Left ventricle myocardium inferior (tissue), 1 donor: Measurements from ENCODE around the gene SDHAF3. TPM values are rescaled to one million over a fixed set of nuclear protein-coding genes. Genes with fewer than 3 reads are reported as not detected.
A peak's percentile ranks its signal among the peaks of the same experiment; 100 is the strongest.
"Not testable (repeated sequence)": the region's sequence is repeated elsewhere in the genome, so short reads cannot be mapped to it uniquely, and the experiment has no call there.

ENCODE experiments used
- DNase-seq: peaks from one replicate; pipeline ENCODE4 v3.0.0-alpha.2; 2020
- H3K27ac ChIP-seq: fragments of 200-600 bp; replicated peaks from 2 replicates; pipeline ENCODE4 v1.8.0; 2021
- H3K27me3 ChIP-seq: fragments of 200-600 bp; 2 replicates; pipeline ENCODE4 v1.8.0; 2021; ENCODE audit warnings: low read depth
- H3K36me3 ChIP-seq: fragments of 200-600 bp; 2 replicates; pipeline ENCODE4 v1.8.0; 2021
- H3K4me1 ChIP-seq: fragments of 200-600 bp; 2 replicates; pipeline ENCODE4 v1.8.0; 2021
- H3K4me3 ChIP-seq: fragments of 200-600 bp; 2 replicates; pipeline ENCODE4 v1.8.0; 2021; ENCODE audit warnings: mild to moderate bottlenecking, moderate library complexity
- H3K9me3 ChIP-seq: fragments of 200-600 bp; replicated peaks from 2 replicates; pipeline ENCODE4 v1.8.0; 2021
- intact Hi-C: fragments of 100-400 bp; cut with micrococcal nuclease; formaldehyde crosslinking; loops from one replicate; pipeline ENCODE4 v1.11.0; 2022
- long read RNA-seq: library from polyadenylated mRNA; unstranded; transcript quantifications from one replicate; pipeline ENCODE4 v2.0.0, GENCODE V29; 2021
- total RNA-seq: library from RNA; stranded (reverse); fragmentation: NEBNext Ultra II Directional; extraction: Animal tissue kit (Norgen Biotek cat#: 25700); gene quantifications from one replicate; pipeline ENCODE4 v1.2.1, GENCODE V29; 2021
- TF ChIP-seq, protein P1 (sequence below): fragments of 200-600 bp; IDR thresholded peaks from 2 replicates; pipeline ENCODE4 v1.8.0; 2021; ENCODE audit warnings: antibody characterized with exemption, mild to moderate bottlenecking, borderline replicate concordance
- donor health status: DM: no; HTN: yes; CAD: no; lungs with severe emphysema.

SDHAF3 gene
- 20.5 TPM for total RNA-seq
- long read RNA-seq, transcript SDHAF3-202 (2 exons, 2,060 nt): major isoform, 23 of 24 reads
- long read RNA-seq, partial matches to known transcripts: 0 of 24 reads
- long read RNA-seq, other reads (novel, unspliced or antisense): 1 of 24 reads

DNA sequence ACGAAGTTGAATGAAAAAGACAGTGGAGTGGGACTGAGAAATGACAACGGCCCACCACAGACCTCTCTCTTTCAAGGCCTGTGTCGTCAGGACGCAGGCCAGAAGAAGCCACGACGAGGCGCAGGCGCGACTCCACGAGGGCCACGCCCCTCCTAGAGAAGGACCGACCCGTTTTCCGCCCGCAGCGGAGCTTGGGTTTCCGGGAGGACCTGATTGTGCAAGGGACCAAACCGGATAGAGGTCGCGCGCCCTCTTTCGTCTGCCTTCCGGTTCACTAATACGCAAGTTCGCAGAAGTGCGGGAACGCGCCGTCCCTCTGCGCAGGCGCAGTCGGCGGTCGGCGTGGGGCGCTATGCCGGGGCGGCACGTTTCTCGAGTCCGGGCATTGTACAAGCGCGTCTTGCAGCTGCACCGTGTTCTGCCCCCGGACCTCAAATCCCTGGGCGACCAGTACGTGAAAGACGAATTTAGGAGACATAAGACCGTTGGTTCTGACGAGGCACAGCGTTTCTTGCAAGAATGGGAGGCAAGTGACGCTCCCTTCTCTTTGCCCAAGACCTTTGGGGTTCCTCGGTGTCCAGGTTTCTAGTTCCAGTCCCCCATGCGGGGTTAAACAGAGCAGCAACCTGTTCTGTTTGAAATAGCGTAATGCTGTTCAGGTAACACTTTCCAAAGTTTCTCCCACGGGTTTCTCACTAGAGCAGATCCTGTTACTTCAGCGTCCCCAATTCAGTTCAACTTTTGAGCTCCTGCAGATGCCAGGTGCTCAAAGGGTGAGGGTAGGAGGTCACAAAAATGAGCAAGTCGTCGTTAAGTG lies at the start of gene SDHAF3:
TSS of gene SDHAF3 (plus strand) at position 327 of the 817 bp plus-strand sequence. CDS start at position 353, 26 bp downstream.
- TF ChIP-seq, protein P1, sequence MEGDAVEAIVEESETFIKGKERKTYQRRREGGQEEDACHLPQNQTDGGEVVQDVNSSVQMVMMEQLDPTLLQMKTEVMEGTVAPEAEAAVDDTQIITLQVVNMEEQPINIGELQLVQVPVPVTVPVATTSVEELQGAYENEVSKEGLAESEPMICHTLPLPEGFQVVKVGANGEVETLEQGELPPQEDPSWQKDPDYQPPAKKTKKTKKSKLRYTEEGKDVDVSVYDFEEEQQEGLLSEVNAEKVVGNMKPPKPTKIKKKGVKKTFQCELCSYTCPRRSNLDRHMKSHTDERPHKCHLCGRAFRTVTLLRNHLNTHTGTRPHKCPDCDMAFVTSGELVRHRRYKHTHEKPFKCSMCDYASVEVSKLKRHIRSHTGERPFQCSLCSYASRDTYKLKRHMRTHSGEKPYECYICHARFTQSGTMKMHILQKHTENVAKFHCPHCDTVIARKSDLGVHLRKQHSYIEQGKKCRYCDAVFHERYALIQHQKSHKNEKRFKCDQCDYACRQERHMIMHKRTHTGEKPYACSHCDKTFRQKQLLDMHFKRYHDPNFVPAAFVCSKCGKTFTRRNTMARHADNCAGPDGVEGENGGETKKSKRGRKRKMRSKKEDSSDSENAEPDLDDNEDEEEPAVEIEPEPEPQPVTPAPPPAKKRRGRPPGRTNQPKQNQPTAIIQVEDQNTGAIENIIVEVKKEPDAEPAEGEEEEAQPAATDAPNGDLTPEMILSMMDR: peak; percentile 11
- H3K9me3 ChIP-seq: no peaks in the 10 kb centered on the region
- H3K4me3 ChIP-seq: peak within 1 kb of the TSS; percentile 78
- no peaks in the 10 kb centered on the region for H3K36me3 ChIP-seq
- peak; percentile 97 for DNase-seq
- H3K27ac ChIP-seq: peak within 1 kb of the TSS; percentile 79
- intact Hi-C loops: no loop called here
- no peaks in the 10 kb centered on the region for H3K27me3 ChIP-seq
- peaks cover 25% of the 10 kb centered on the region for H3K4me1 ChIP-seq

DNA sequence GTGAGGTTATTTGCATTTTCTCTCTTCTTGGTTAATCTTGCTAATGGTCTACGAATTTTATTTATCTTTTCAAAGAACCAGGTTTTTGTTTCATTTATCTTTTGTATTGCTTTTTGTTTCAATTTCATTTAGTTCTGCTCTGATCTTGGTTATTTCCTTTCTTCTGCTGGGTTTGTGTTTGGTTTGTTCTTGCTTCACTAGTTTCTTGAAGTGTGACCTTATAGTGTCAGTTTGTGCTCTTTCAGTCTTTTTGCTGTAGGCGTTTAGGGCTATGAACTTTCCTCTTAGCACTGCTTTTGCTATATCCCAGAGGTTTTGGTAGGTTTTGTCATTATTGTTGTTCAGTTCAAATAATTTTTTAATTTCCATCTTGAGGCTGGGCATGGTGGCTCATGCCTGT lies 45.5 kb upstream of the SDHAF3 start:
- H3K27me3 ChIP-seq: peaks cover 19% of the 10 kb centered on the region
- H3K9me3 ChIP-seq, H3K27ac ChIP-seq, H3K36me3 ChIP-seq, H3K4me1 ChIP-seq, intact Hi-C loops, H3K4me3 ChIP-seq, DNase-seq: not testable (repeated sequence)

DNA sequence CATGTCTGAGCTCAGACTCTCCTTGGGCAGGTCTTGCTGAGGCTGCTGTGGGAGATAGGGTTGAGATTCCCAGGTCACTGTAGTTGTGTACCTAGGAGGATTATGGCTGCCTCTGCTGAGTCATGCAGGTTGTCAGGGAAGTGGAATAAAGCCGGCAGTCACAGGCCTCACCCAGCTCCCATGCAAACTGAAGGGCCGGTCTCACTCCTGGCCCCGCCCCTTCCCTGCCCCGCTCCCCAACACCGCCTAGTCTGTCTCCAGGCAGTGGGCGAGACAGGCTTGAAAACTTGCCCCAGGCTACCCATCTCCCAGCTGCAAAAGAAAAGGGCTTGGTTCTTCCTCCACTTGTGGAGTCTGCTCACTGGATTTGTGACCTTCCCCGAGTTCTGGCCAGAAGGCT lies 41.6 kb upstream of the SDHAF3 start:
- DNase-seq: no peak
- no peaks in the 10 kb centered on the region for H3K36me3 ChIP-seq
- no peaks in the 10 kb centered on the region for H3K4me1 ChIP-seq
- intact Hi-C loops: no loop called here
- no peak overlapping the region for H3K27ac ChIP-seq
- H3K4me3 ChIP-seq: no peak overlapping the region
- TF ChIP-seq, protein P1: no peak
- H3K27me3 ChIP-seq: peaks cover 45% of the 10 kb centered on the region
- peaks cover 7% of the 10 kb centered on the region for H3K9me3 ChIP-seq

DNA sequence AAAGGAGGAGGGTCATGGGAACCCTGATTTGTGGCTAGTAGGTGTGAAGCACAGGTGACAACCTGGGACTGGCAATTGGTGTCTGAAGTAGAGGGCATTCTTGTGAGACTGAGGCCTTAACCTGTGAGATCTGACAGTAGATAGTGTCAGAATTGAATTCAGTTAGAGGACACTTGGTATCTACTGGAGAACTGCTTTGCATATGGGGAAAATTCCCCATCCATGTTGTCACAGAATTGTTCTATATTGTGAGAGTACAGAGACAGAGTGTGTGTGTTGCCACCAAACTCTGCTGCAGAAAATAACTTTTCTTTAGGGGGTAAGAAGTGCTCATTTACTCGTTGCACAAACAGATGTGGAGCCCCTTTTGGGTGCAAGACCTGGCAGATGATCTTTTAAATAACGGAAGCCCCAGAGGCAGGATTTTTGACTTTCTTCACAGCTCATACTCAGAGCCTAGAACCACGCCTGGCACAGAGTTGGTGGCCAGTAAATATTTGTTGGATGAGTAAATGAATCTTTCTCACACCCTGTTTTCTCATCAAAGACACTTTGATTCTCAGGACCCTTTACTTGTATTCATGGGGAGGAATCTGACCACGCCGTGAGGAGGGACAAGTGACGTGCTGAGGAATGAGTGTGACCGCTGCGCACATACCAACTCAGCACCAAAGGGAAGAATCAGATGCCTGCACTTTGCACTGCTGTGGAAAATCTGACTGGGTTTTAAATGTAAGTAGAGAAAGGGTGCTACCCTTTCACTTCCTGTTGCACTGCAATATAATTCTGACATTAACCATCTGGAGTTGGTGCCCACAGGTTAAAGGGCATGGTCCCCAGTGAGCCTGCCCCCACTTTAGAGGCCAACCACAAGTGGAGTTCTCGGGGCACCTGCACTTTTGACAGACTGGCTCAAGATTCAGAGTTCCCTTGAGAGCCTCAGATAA lies 39.2 kb upstream of the SDHAF3 start:
- no peak overlapping the region for H3K4me3 ChIP-seq
- no peak overlapping the region for H3K27ac ChIP-seq
- no peaks in the 10 kb centered on the region for H3K36me3 ChIP-seq
- intact Hi-C loops: no loop called here
- DNase-seq: no peak
- TF ChIP-seq, protein P1: no peak
- no peaks in the 10 kb centered on the region for H3K4me1 ChIP-seq
- H3K9me3 ChIP-seq: no peaks in the 10 kb centered on the region
- peaks cover 44% of the 10 kb centered on the region for H3K27me3 ChIP-seq

DNA sequence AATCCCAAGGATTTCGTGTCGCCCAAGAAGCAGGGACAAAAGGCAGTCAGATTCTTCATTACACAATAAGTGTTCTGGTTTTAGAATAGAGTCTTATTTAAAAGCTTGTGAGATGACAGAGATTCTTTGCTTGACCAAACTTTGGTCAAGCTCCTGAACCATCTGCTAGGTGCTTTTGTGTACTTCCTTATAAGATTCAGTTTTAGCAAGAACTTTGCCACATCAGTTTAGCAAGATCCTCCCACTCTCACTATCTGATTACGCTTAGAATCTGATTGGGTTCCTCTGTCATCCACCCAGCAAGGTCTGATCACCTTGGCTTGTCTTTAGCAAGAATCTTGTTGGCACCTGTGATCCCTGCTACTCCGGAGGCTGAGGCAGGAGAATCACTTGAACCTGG lies 38.2 kb upstream of the SDHAF3 start:
- H3K36me3 ChIP-seq: no peaks in the 10 kb centered on the region
- no peak overlapping the region for H3K27ac ChIP-seq
- no peak overlapping the region for H3K4me3 ChIP-seq
- H3K9me3 ChIP-seq: no peaks in the 10 kb centered on the region
- intact Hi-C loops: no loop called here
- TF ChIP-seq, protein P1: no peak
- DNase-seq: no peak
- H3K4me1 ChIP-seq: no peaks in the 10 kb centered on the region
- H3K27me3 ChIP-seq: peaks cover 38% of the 10 kb centered on the region
